MCF 10A (cell line): ENCODE results near the gene TAOK3. TPM values are rescaled to one million over a fixed set of nuclear protein-coding genes. Genes with fewer than 3 reads are reported as not detected.
A peak's percentile ranks its signal among the peaks of the same experiment; 100 is the strongest.
"Not testable (repeated sequence)": the region's sequence is repeated elsewhere in the genome, so short reads cannot be mapped to it uniquely, and the experiment has no call there.

Source experiments
- BruUV-seq: library from RNA; stranded (reverse); fragments of 400-500 nt; replicated peaks from 2 replicates; lab custom pipeline; 2021; lab: Mats Ljungman, UMichigan
- CTCF ChIA-PET: fragments of 300-600 bp; sonication (Branson Sonifier 250); formaldehyde crosslinking; extraction: SDS; loops from one replicate; lab custom pipeline; 2021; ENCODE audit warnings: antibody characterized with exemption, inconsistent platforms; lab: Yijun Ruan, JAX
- POLR2A ChIA-PET: fragments of 300-600, 350-650 bp; sonication (Branson Sonifier 250); formaldehyde crosslinking; extraction: SDS; loops from one replicate; lab custom pipeline; 2020; ENCODE audit warnings: antibody characterized with exemption, inconsistent platforms; lab: Yijun Ruan, JAX
- DNase-seq: peaks from one replicate; pipeline ENCODE4 v3.0.0-alpha.2; 2018; ENCODE audit not compliant: unreplicated experiment
- H3K27ac Mint-ChIP-seq: one replicate; pipeline ENCODE4 v1.8.0; 2022; ENCODE audit warnings: mild to moderate bottlenecking, low read depth, mixed read lengths; ENCODE audit not compliant: unreplicated experiment
- H3K27me3 Mint-ChIP-seq: one replicate; pipeline ENCODE4 v1.8.0; 2022; ENCODE audit warnings: mixed read lengths; ENCODE audit not compliant: insufficient read depth, unreplicated experiment
- H3K36me3 Mint-ChIP-seq: one replicate; pipeline ENCODE4 v1.8.0; 2022; ENCODE audit warnings: mild to moderate bottlenecking, moderate library complexity, mixed read lengths; ENCODE audit not compliant: insufficient read depth, unreplicated experiment
- H3K4me1 Mint-ChIP-seq: one replicate; pipeline ENCODE4 v1.8.0; 2022; ENCODE audit warnings: mixed read lengths; ENCODE audit not compliant: insufficient read depth, unreplicated experiment
- H3K4me3 Mint-ChIP-seq: one replicate; pipeline ENCODE4 v1.8.0; 2022; ENCODE audit warnings: mild to moderate bottlenecking, moderate library complexity, mixed read lengths; ENCODE audit not compliant: unreplicated experiment
- H3K9me3 Mint-ChIP-seq: one replicate; pipeline ENCODE4 v1.8.0; 2022; ENCODE audit warnings: mixed read lengths; ENCODE audit not compliant: unreplicated experiment
- intact Hi-C: fragments of 100-400 bp; cut with micrococcal nuclease; formaldehyde crosslinking; loops from 2 replicates; pipeline ENCODE4 v1.14.1; 2022
- total RNA-seq: library from RNA; stranded (reverse); gene quantifications from 2 replicates; pipeline ENCODE4 v1.2.3, GENCODE V29; 2022
- TF ChIP-seq, protein P1 (sequence below): fragments of 200-600 bp; IDR thresholded peaks from one replicate; pipeline ENCODE4 v1.8.0; 2022; ENCODE audit warnings: antibody characterized with exemption, mild to moderate bottlenecking; ENCODE audit not compliant: unreplicated experiment

The TAOK3 gene
- total RNA-seq, 1 experiment from 2014 or later, result 28.6 TPM

DNA sequence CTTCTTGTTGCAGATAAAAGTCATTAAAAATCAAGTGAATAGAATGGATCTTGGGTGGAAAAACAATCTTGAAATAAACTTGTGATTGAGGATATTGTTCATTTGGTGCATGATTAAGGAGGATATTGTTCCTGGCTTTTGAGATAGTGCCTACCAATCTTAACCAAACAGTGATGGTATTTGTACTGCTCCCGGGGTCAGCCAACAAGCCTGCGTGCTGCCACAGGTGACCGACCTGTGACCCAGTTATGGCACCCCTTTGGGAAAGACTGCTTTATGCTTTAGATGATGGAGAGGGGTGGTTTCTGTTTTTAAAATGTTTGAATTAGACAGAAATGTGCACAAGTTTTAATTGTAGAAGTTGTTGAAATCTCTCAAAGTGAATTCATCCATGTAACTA, 45.2 kb upstream of the TAOK3 start:
- ChIA-PET CTCF (interaction anchor here (1.1 to 1.9 kb wide), 2 partner anchors 14 to 995 kb away, joined by 3 to 6 read pairs; no protein-coding TSS in a partner anchor), POLR2A (no interaction called here)
- no peak for DNase-seq
- no peaks in the 10 kb centered on the region for H3K9me3 Mint-ChIP-seq
- BruUV-seq, result TSS peak; percentile 77
- H3K27ac Mint-ChIP-seq, result peak overlapping the region; percentile 49
- peaks cover 15% of the 10 kb centered on the region for H3K4me1 Mint-ChIP-seq
- no peak overlapping the region for H3K4me3 Mint-ChIP-seq
- TF ChIP-seq, protein P1, sequence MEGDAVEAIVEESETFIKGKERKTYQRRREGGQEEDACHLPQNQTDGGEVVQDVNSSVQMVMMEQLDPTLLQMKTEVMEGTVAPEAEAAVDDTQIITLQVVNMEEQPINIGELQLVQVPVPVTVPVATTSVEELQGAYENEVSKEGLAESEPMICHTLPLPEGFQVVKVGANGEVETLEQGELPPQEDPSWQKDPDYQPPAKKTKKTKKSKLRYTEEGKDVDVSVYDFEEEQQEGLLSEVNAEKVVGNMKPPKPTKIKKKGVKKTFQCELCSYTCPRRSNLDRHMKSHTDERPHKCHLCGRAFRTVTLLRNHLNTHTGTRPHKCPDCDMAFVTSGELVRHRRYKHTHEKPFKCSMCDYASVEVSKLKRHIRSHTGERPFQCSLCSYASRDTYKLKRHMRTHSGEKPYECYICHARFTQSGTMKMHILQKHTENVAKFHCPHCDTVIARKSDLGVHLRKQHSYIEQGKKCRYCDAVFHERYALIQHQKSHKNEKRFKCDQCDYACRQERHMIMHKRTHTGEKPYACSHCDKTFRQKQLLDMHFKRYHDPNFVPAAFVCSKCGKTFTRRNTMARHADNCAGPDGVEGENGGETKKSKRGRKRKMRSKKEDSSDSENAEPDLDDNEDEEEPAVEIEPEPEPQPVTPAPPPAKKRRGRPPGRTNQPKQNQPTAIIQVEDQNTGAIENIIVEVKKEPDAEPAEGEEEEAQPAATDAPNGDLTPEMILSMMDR, result no peak
- intact Hi-C loops, result no loop called here
- peaks cover 38% of the 10 kb centered on the region for H3K36me3 Mint-ChIP-seq
- H3K27me3 Mint-ChIP-seq, result no peaks in the 10 kb centered on the region

DNA sequence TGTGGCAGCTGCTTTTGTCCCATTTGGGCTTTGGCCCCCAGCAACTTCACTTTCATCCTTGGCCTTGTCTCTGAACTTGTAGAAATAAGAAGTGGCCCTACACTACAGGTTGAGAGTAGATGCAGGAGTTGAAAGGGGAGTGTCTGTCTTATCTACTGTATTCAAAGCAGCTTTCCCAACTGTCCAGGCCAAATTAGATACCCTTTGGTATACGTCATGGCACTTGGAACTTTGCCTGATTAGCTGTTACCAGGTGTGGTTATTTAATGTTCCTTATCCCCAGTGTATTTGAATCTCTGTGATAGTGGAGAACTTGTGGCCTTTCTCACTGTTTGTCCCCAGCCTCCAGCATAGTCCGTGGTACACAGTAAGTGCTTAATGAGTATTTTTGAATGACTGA, 37.1 kb upstream of the TAOK3 start:
- ChIA-PET POLR2A (no interaction called here), CTCF (interaction anchor here (0.7 to 1.9 kb wide), 4 partner anchors 30 to 1656 kb away, joined by 3 to 7 read pairs (median 4); no protein-coding TSS in a partner anchor)
- BruUV-seq, result no TSS peak
- no peak for DNase-seq
- H3K36me3 Mint-ChIP-seq, result peaks cover 75% of the 10 kb centered on the region
- H3K9me3 Mint-ChIP-seq, result no peaks in the 10 kb centered on the region
- TF ChIP-seq, protein P1, result no peak
- no peak overlapping the region for H3K4me3 Mint-ChIP-seq
- no peak overlapping the region for H3K27ac Mint-ChIP-seq
- H3K27me3 Mint-ChIP-seq, result no peaks in the 10 kb centered on the region
- intact Hi-C loops, result loop anchor here (10.0 kb wide), 1 partner anchor 1255 kb away; the partner anchor contains the start of gene PRKAB1
- H3K4me1 Mint-ChIP-seq, result no peaks in the 10 kb centered on the region

DNA sequence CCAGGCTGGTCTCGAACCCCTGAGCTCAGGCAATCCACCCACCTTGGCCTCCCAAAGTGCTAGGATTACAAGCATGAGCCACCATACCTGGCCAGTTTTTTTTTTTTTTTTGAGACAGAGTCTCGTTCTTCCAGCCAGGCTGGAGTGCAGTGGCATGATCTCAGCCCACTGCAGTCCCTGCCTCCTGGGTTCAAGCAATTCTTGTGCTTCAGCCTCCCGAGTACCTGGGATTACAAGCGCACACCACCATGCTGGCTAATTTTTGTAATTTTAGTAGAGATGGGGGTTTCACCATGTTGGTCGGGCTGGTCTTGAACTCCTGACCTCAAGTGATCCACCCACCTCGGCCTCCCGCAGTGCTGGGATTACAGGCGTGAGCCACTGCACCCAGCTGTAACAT, 35.5 kb upstream of the TAOK3 start:
- POLR2A ChIA-PET, DNase-seq: not testable (repeated sequence)

DNA sequence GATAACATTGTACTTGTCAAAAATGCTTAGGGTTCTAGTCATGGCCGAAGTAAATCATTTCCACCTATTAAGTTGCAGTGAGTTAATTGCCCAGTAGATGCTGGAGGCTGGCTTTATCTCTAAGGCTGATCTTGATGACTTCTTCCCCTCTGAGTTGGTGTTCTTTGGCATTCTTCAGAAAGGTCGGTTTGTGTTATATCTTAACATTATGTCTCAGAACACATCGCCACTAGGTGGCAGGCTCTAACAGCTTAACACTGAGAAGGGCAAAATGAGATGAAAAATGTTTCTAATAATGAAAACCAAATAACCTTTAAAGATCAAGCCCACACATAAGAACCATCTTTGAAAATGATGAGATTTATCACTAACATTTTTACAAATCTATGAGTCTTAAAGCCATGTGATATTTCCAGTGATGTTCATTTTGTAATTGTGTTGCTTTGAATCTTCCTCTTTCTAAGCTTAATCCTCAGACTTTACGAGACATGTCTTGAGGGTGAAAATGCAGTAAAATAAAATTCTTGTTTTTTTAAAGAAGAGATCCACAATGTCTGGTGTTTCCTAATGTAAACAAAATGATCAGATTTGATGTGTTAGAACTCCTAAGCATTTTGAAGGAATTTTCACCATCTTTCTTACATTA, 32.3 kb upstream of the TAOK3 start:
- no TSS peak for BruUV-seq
- H3K27me3 Mint-ChIP-seq, result no peaks in the 10 kb centered on the region
- no peak overlapping the region for H3K4me3 Mint-ChIP-seq
- peaks cover 75% of the 10 kb centered on the region for H3K36me3 Mint-ChIP-seq
- ChIA-PET CTCF (interaction anchor here (0.5 to 6.0 kb wide), 30 partner anchors 8 to 1371 kb away, joined by 3 to 72 read pairs (median 4); partner anchors contain the start of gene SUDS3), POLR2A (no interaction called here)
- H3K27ac Mint-ChIP-seq, result no peak overlapping the region
- H3K4me1 Mint-ChIP-seq, result no peaks in the 10 kb centered on the region
- peak; percentile 73 for DNase-seq
- intact Hi-C loops, result loop anchor here (1.0 to 10.0 kb wide), 4 partner anchors 217 to 1260 kb away; partner anchors contain the start of gene PRKAB1
- H3K9me3 Mint-ChIP-seq, result no peaks in the 10 kb centered on the region
- TF ChIP-seq, protein P1, result peak; percentile 79

More for the DNA sequence above, 35.5 kb upstream of the TAOK3 start:
- H3K36me3 Mint-ChIP-seq, result peaks cover 72% of the 10 kb centered on the region
- BruUV-seq, H3K4me1 Mint-ChIP-seq, H3K27ac Mint-ChIP-seq, H3K4me3 Mint-ChIP-seq, H3K9me3 Mint-ChIP-seq, H3K27me3 Mint-ChIP-seq: not testable (repeated sequence)
- CTCF ChIA-PET, result interaction anchor here (0.6 to 6.0 kb wide), 5 partner anchors 13 to 1286 kb away, joined by 3 to 72 read pairs (median 4); no protein-coding TSS in a partner anchor
- intact Hi-C loops, result loop anchor here (10.0 kb wide), 1 partner anchor 1257 kb away; the partner anchor contains the start of gene PRKAB1
